OCI-LY7 (cell line): ENCODE measurements around the gene GNL1. TPM values are rescaled to one million over a fixed set of nuclear protein-coding genes. Genes with fewer than 3 reads are reported as not detected.
"Not testable (repeated sequence)": the region's sequence is repeated elsewhere in the genome, so short reads cannot be mapped to it uniquely, and the experiment has no call there.

Source experiments
- BruUV-seq: library from RNA; stranded (reverse); fragments of 400-500 nt; replicated peaks from 2 replicates; lab custom pipeline; 2021; lab: Mats Ljungman, UMichigan
- CTCF ChIA-PET: fragments of 300-600 bp; sonication (Branson Sonifier 250); formaldehyde crosslinking; loops from one replicate; lab custom pipeline; 2022; ENCODE audit warnings: antibody characterized with exemption; ENCODE audit not compliant: unreplicated experiment; lab: Charles Lee
- POLR2A ChIA-PET: fragments of 300-600 bp; sonication (Branson Sonifier 250); formaldehyde crosslinking; loops from one replicate; lab custom pipeline; 2022; ENCODE audit warnings: antibody characterized with exemption; lab: Charles Lee
- DNase-seq: peaks from one replicate; pipeline ENCODE4 v3.0.0-alpha.2; 2015; ENCODE audit warnings: low spot score
- H2AFZ ChIP-seq: fragments of 200-600 bp; sonication (generic), shearing (Covaris generic); 2 replicates; pipeline ENCODE4 v1.6.1; 2014; ENCODE audit warnings: mild to moderate bottlenecking, antibody characterized with exemption, low read length, moderate library complexity
- H3K27ac ChIP-seq: fragments of 200-600 bp; sonication (generic); 2 replicates; pipeline ENCODE4 v1.5.1; 2014; ENCODE audit warnings: mixed run types, low read depth, mild to moderate bottlenecking, moderate library complexity, low read length, inconsistent platforms; ENCODE audit not compliant: poor library complexity, severe bottlenecking
- H3K36me3 ChIP-seq: fragments of 200-600 bp; sonication (generic); 2 replicates; pipeline ENCODE4 v1.6.1; 2014; ENCODE audit warnings: mild to moderate bottlenecking, antibody characterized with exemption, low read length, moderate library complexity, mixed read lengths; ENCODE audit not compliant: insufficient read depth
- H3K4me1 ChIP-seq: fragments of 200-600 bp; sonication (generic); 2 replicates; pipeline ENCODE4 v1.5.1; 2014; ENCODE audit warnings: mild to moderate bottlenecking, low read length; ENCODE audit not compliant: insufficient read depth, poor library complexity, severe bottlenecking
- H3K4me2 ChIP-seq: fragments of 200-600 bp; sonication (generic); 2 replicates; pipeline ENCODE4 v1.6.1; 2014; ENCODE audit warnings: mild to moderate bottlenecking, low read length
- H3K4me3 ChIP-seq: fragments of 200-600 bp; sonication (generic); 2 replicates; pipeline ENCODE4 v1.5.1; 2014; ENCODE audit warnings: mild to moderate bottlenecking, low read depth, low read length; ENCODE audit not compliant: poor library complexity, severe bottlenecking
- H3K79me2 ChIP-seq: fragments of 200-600 bp; sonication (generic); 2 replicates; pipeline ENCODE4 v1.6.1; 2016; ENCODE audit warnings: low read depth, mild to moderate bottlenecking, low read length, moderate library complexity, mixed read lengths; ENCODE audit not compliant: insufficient read depth
- H3K9me2 ChIP-seq: fragments of 200-600 bp; sonication (generic); 2 replicates; pipeline ENCODE4 v1.6.1; 2016; ENCODE audit warnings: mild to moderate bottlenecking, low read length, mixed read lengths; ENCODE audit not compliant: insufficient read depth
- H3K9me3 ChIP-seq: fragments of 200-600 bp; sonication (generic); 2 replicates; pipeline ENCODE4 v1.6.1; 2014; ENCODE audit warnings: mild to moderate bottlenecking, mixed run types, low read length, mixed read lengths
- H4K20me1 ChIP-seq: fragments of 200-600 bp; sonication (generic); 2 replicates; pipeline ENCODE4 v1.6.1; 2014; ENCODE audit warnings: mild to moderate bottlenecking, antibody characterized with exemption, low read length, moderate library complexity, mixed read lengths; ENCODE audit not compliant: insufficient read depth
- CTCF ChIP-seq: fragments of 200-600 bp; sonication (generic); conservative IDR thresholded peaks from 2 replicates; pipeline ENCODE4 v1.5.1; 2014; ENCODE audit warnings: mild to moderate bottlenecking, antibody characterized with exemption, low read length, moderate library complexity, mixed read lengths
- EZH2phosphoT487 ChIP-seq: fragments of 200-600 bp; sonication (generic); IDR thresholded peaks from 2 replicates; pipeline ENCODE4 v1.6.1; 2018; ENCODE audit warnings: low read depth, borderline replicate concordance, mild to moderate bottlenecking, mixed run types, antibody characterized with exemption, low read length, moderate library complexity, mixed read lengths
- intact Hi-C: fragments of 100-400 bp; cut with micrococcal nuclease; formaldehyde crosslinking; loops from one replicate; pipeline ENCODE4 v1.10.0; 2022; ENCODE audit not compliant: unreplicated experiment
- total RNA-seq, 2 experiments: library from RNA; depleted of rRNA in 1 of 2; stranded (reverse); fragments of >200 nt in 1 of 2; shearing (Covaris generic) in 1 of 2; gene quantifications; 2 replicates each; pipeline ENCODE4 v1.2.3, GENCODE V29; 2014 to 2022

GNL1 gene
- total RNA-seq, 2 experiments from 2014 or later = 66.4 to 114 TPM

GRCh38 chr6:30598912-30599624 is 42.8 kb upstream of the GNL1 start:
- no peak overlapping the region for H3K4me2 ChIP-seq
- H3K9me3 ChIP-seq = no peaks in the 10 kb centered on the region
- intact Hi-C loops = no loop called here
- BruUV-seq = no TSS peak
- POLR2A ChIA-PET = interaction anchor here (6.3 kb wide), 1 partner anchor 14 kb away, joined by 38 read pairs; no protein-coding TSS in a partner anchor
- H3K79me2 ChIP-seq = no peaks in the 10 kb centered on the region
- no peak overlapping the region for H2AFZ ChIP-seq
- TF ChIP-seq EZH2phosphoT487 (no peak), CTCF (no peak)
- no peak for DNase-seq
- H3K36me3 ChIP-seq = peaks cover 81% of the 10 kb centered on the region
- H3K27ac ChIP-seq = no peak overlapping the region
- H3K4me3 ChIP-seq = no peak overlapping the region
- no peaks in the 10 kb centered on the region for H3K9me2 ChIP-seq
- H3K4me1 ChIP-seq = no peaks in the 10 kb centered on the region
- CTCF ChIA-PET = no interaction called here
- H4K20me1 ChIP-seq = no peaks in the 10 kb centered on the region

GRCh38 chr6:30597315-30598144 is 41.2 kb upstream of the GNL1 start:
- not testable (repeated sequence) for H2AFZ ChIP-seq, H3K9me3 ChIP-seq, H3K9me2 ChIP-seq, H4K20me1 ChIP-seq, H3K79me2 ChIP-seq, BruUV-seq, H3K27ac ChIP-seq, H3K4me3 ChIP-seq, H3K4me2 ChIP-seq, H3K4me1 ChIP-seq
- peak; percentile 79 for DNase-seq
- ChIA-PET CTCF (interaction anchor here (0.6 to 1.6 kb wide), 3 partner anchors 56 to 209 kb away, joined by 3 to 6 read pairs (median 4); no protein-coding TSS in a partner anchor), POLR2A (interaction anchor here (6.3 kb wide), 1 partner anchor 16 kb away, joined by 38 read pairs; no protein-coding TSS in a partner anchor)
- intact Hi-C loops = loop anchor here (1.0 to 2.0 kb wide), 3 partner anchors 57 to 115 kb away; no protein-coding TSS in a partner anchor
- H3K36me3 ChIP-seq = peaks cover 81% of the 10 kb centered on the region
- TF ChIP-seq CTCF = peak; percentile 84
